Vagina (tissue), 2 donors: ENCODE measurements around the gene KIF1A. TPM values are rescaled to one million over a fixed set of nuclear protein-coding genes. Genes with fewer than 3 reads are reported as not detected.
"Not testable (repeated sequence)": the region's sequence is repeated elsewhere in the genome, so short reads cannot be mapped to it uniquely, and the experiment has no call there.

ENCODE experiments used
- DNase-seq, 2 donors: peaks; one replicate each; pipeline ENCODE4 v3.0.0-alpha.2; 2017; ENCODE audit errors: extremely low spot score in 2 of 2
- H3K27ac ChIP-seq: fragments of 200-600 bp; sonication (generic); one replicate; pipeline ENCODE4 v1.5.1; 2019
- H3K27me3 ChIP-seq: fragments of 200-600 bp; sonication (generic); one replicate; pipeline ENCODE4 v1.5.1; 2019
- H3K36me3 ChIP-seq, 2 donors: fragments of 200-600 bp; sonication (generic); one replicate each; pipeline ENCODE4 v1.5.1; 2017 to 2019
- H3K4me1 ChIP-seq: fragments of 200-600 bp; sonication (generic); one replicate; pipeline ENCODE4 v1.5.1; 2019
- H3K4me3 ChIP-seq, 2 donors: fragments of 200-600 bp; sonication (generic); 1 replicate in 1 of 2; 2 replicates in 1 of 2; pipeline ENCODE4 v1.5.1; 2016 to 2019
- H3K9me3 ChIP-seq: fragments of 200-600 bp; sonication (generic); one replicate; pipeline ENCODE4 v1.5.1; 2019
- CTCF ChIP-seq, 3 experiments: fragments of 450-650 bp in 2 of 3; fragments of 200-600 bp in 1 of 3; sonication (generic) in 1 of 3; IDR thresholded peaks; one replicate each; pipeline ENCODE4 v1.5.1; 2017 to 2019; ENCODE audit warnings: antibody characterized with exemption in 3 of 3, mild to moderate bottlenecking in 2 of 3, moderate library complexity in 2 of 3
- POLR2A ChIP-seq, 2 donors: fragments of 450-650 bp; IDR thresholded peaks; one replicate each; pipeline ENCODE4 v1.6.1; 2017; ENCODE audit warnings: antibody characterized with exemption in 2 of 2, mild to moderate bottlenecking in 2 of 2, moderate library complexity in 2 of 2
- POLR2AphosphoS5 ChIP-seq, 2 donors: sonication (generic); formaldehyde crosslinking; IDR thresholded peaks; one replicate each; pipeline ENCODE4 v1.9.0; 2017; ENCODE audit warnings: antibody characterized with exemption in 2 of 2, mild to moderate bottlenecking in 2 of 2, low read depth in 1 of 2; ENCODE audit not compliant: insufficient read depth in 1 of 2
- intact Hi-C: fragments of 100-400 bp; cut with DNase I; formaldehyde crosslinking; loops from one replicate; pipeline ENCODE4 v1.15.1; 2023
- total RNA-seq: library from RNA; depleted of rRNA; stranded (reverse); fragments of >200 nt; gene quantifications from one replicate; pipeline ENCODE4 v1.2.3, GENCODE V29; 2016

The KIF1A gene
- total RNA-seq, 1 donor from 2014 or later, result 6.1 TPM

- H3K27ac ChIP-seq, H3K4me3 ChIP-seq, H3K36me3 ChIP-seq, H3K4me1 ChIP-seq, intact Hi-C loops, H3K27me3 ChIP-seq, H3K9me3 ChIP-seq: not testable (repeated sequence)
- DNase-seq, result peak in 1 of 2 donors; percentile 96
Observed at GRCh38 chr2:240691631-240692420, 128.2 kb downstream of the KIF1A start, which contains the start of gene AQP12A. AQP12A (plus strand) TSS chr2:240691866; CDS start chr2:240691914, 48 bp downstream.

GRCh38 chr2:240691075-240691427 is 129.0 kb downstream of the KIF1A start:
- H3K9me3 ChIP-seq, H3K4me3 ChIP-seq, DNase-seq, intact Hi-C loops, H3K27ac ChIP-seq, H3K36me3 ChIP-seq, H3K4me1 ChIP-seq, H3K27me3 ChIP-seq: not testable (repeated sequence)

- H3K9me3 ChIP-seq, H3K27me3 ChIP-seq, H3K4me3 ChIP-seq, H3K27ac ChIP-seq, H3K4me1 ChIP-seq, H3K36me3 ChIP-seq, DNase-seq, intact Hi-C loops: not testable (repeated sequence)
Observed at GRCh38 chr2:240690421-240691074, 129.5 kb downstream of the KIF1A start.

DNA sequence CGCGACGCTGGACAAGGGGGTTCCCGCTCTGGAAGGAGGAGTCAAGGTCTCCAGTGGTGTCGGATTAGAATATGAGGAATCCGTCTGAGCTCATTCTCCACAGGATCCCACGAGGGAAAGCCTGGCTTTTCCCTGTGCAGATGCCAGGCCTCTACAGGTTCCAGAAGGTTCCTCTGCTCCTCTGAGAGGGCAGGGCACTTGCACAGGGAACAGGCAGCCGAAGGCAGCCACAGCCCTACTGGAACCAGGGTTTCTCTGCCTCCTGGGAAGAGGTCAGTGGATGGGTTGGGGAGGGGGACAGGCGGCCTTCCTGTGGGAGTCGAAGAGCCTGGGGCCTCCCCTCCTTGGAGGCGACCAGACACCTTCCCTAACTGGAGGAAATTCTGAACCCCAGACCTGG is 130.0 kb downstream of the KIF1A start:
- no peak for TF ChIP-seq POLR2AphosphoS5 (IDR thresholded peaks at IDR 0.05; ENCODE audit: insufficient read depth in 1 of 2, low read depth in 1 of 2)
- no peak for TF ChIP-seq CTCF (IDR thresholded peaks at IDR 0.05)
- TF ChIP-seq POLR2A (IDR thresholded peaks at IDR 0.05), result no peak
- no peak for DNase-seq
- no peak overlapping the region for H3K27ac ChIP-seq
- H3K4me3 ChIP-seq, result no peak overlapping the region
- intact Hi-C loops, result no loop called here
- no peaks in the 10 kb centered on the region for H3K27me3 ChIP-seq
- H3K36me3 ChIP-seq, result no peaks in the 10 kb centered on the region
- H3K9me3 ChIP-seq, result no peaks in the 10 kb centered on the region
- no peaks in the 10 kb centered on the region for H3K4me1 ChIP-seq

GRCh38 chr2:240688553-240688919 is 131.5 kb downstream of the KIF1A start:
- no peaks in the 10 kb centered on the region for H3K9me3 ChIP-seq
- H3K4me1 ChIP-seq, result no peaks in the 10 kb centered on the region
- intact Hi-C loops, result no loop called here
- no peak for TF ChIP-seq POLR2AphosphoS5 (IDR thresholded peaks at IDR 0.05; ENCODE audit: insufficient read depth in 1 of 2, low read depth in 1 of 2)
- TF ChIP-seq POLR2A (IDR thresholded peaks at IDR 0.05), result no peak
- TF ChIP-seq CTCF (IDR thresholded peaks at IDR 0.05), result no peak
- H3K27me3 ChIP-seq, result no peaks in the 10 kb centered on the region
- H3K36me3 ChIP-seq, result no peaks in the 10 kb centered on the region
- no peak overlapping the region for H3K27ac ChIP-seq
- DNase-seq, result peak; percentile 72 to 93
- no peak overlapping the region for H3K4me3 ChIP-seq

DNA sequence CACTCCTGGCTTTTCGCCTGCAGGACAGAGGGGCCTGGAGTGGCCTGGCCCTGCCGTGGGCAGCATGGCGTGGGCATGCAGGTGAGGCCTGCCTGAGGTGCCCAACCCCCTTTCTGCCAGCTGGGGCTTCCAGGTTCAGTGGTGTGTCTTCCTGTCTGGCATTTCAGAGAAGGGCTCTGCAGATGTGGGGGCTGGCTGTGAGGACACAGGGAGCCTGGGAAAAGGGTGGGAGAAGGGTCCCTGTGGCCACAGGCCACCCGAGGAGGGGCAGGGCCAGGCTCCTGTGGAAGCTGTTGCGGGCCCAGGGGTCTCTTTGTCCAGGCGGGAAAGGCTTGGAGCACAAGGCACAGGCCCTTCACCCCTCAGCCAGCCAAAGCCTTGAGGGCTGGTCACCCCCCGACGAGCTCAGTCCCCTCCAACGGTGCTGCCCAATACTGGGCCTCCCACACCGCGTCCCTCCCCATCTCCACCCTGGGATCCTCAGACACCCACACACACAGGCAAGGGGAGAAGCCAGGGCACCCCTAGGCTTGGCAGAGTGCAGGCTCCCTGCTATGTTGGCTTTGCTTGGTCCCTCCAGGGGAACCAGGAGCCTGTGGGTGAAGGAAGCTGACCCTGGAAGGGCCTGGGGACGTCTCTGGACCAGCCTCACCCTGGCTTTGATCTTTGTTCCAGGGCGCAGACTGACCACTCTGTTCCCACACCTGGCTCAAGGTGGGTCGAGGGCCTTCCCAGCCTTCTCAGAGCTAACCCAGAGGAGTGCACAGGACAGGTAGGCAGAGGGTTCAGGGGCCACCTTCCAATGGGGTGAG is 132.1 kb downstream of the KIF1A start:
- H3K9me3 ChIP-seq, result no peaks in the 10 kb centered on the region
- no peaks in the 10 kb centered on the region for H3K36me3 ChIP-seq
- no peaks in the 10 kb centered on the region for H3K4me1 ChIP-seq
- no peaks in the 10 kb centered on the region for H3K27me3 ChIP-seq
- intact Hi-C loops, result no loop called here
- no peak for TF ChIP-seq CTCF (IDR thresholded peaks at IDR 0.05)
- H3K27ac ChIP-seq, result no peak overlapping the region
- peak; percentile 70 to 93 for DNase-seq
- no peak overlapping the region for H3K4me3 ChIP-seq
